GM12878 (cell line): ENCODE measurements around the gene PIAS1. TPM values are rescaled to one million over a fixed set of nuclear protein-coding genes. Genes with fewer than 3 reads are reported as not detected.

ENCODE experiments used
- ATAC-seq: fragments of 200-7000 bp; cut with Tn5 transposase; 3 replicates; pipeline ENCODE4 v1.9.1; 2020; ENCODE audit warnings: mild to moderate bottlenecking, moderate library complexity
- BruUV-seq: library from RNA; stranded (reverse); fragments of 400-500 nt; replicated peaks from 2 replicates; lab custom pipeline; 2021; lab: Mats Ljungman, UMichigan
- CTCF ChIA-PET: fragments of 300-600 bp; sonication (Branson Sonifier 250); formaldehyde crosslinking; extraction: SDS; loops from one replicate; lab custom pipeline; 2021; ENCODE audit warnings: inconsistent platforms; lab: Yijun Ruan, JAX
- POLR2A ChIA-PET: fragments of 350-600 bp; formaldehyde crosslinking; extraction: SDS; loops from one replicate; lab custom pipeline; 2021; ENCODE audit warnings: inconsistent platforms; lab: Charles Lee
- RAD21 ChIA-PET: fragments of 300-600 bp; sonication (Branson Sonifier 250); formaldehyde crosslinking; loops from one replicate; lab custom pipeline; 2023; ENCODE audit warnings: antibody characterized with exemption; ENCODE audit not compliant: unreplicated experiment; lab: Charles Lee
- SMC1A ChIA-PET: fragments of 300-600 bp; sonication (Branson Sonifier 250); formaldehyde crosslinking; loops from one replicate; lab custom pipeline; 2023; ENCODE audit not compliant: unreplicated experiment, uncharacterized antibody; lab: Charles Lee
- DNase-seq: peaks from one replicate; pipeline ENCODE4 v3.0.0-alpha.2; 2011; ENCODE audit warnings: low read depth, low spot score
- FAIRE-seq: peaks from 3 replicates; lab custom pipeline; 2011; peaks lifted over from hg19 to GRCh38; lab: Jason Lieb, UNC
- H2AFZ ChIP-seq: 2 replicates; pipeline ENCODE4 v1.6.0; 2011; ENCODE audit warnings: low read depth, low read length, control low read depth; ENCODE audit not compliant: control insufficient read depth
- H3K27ac ChIP-seq: 2 replicates; pipeline ENCODE4 v1.5.1; 2011; ENCODE audit warnings: control low read depth; ENCODE audit not compliant: control insufficient read depth, insufficient read depth
- H3K27me3 ChIP-seq, 2 experiments: replicated peaks in 1 of 2; 2 replicates each; pipeline versions ENCODE4 v1.6.0 to v1.6.1; 2011; ENCODE audit warnings: low read length in 1 of 2; ENCODE audit not compliant: control insufficient read depth in 2 of 2, insufficient read depth in 2 of 2
- H3K36me3 ChIP-seq, 2 experiments: 2 replicates each; pipeline ENCODE4 v1.5.1; 2011; ENCODE audit warnings: low read length in 1 of 2; ENCODE audit not compliant: control insufficient read depth in 2 of 2, insufficient read depth in 2 of 2
- H3K4me1 ChIP-seq: 2 replicates; pipeline ENCODE4 v1.6.1; 2011; ENCODE audit warnings: mild to moderate bottlenecking, low read length, moderate library complexity, mixed read lengths; ENCODE audit not compliant: control insufficient read depth, insufficient read depth
- H3K4me2 ChIP-seq: 2 replicates; pipeline ENCODE4 v1.6.0; 2011; ENCODE audit warnings: control low read depth; ENCODE audit not compliant: control insufficient read depth, insufficient read depth
- H3K4me3 ChIP-seq: fragments of 200-600 bp; sonication (generic); 2 replicates; pipeline ENCODE4 v1.5.1; 2016
- H3K79me2 ChIP-seq: 2 replicates; pipeline ENCODE4 v1.6.0; 2011; ENCODE audit warnings: low read length; ENCODE audit not compliant: control insufficient read depth, insufficient read depth
- H3K9ac ChIP-seq: 2 replicates; pipeline ENCODE4 v1.8.0; 2011; ENCODE audit warnings: low read length, control low read depth, mixed read lengths; ENCODE audit not compliant: control insufficient read depth, insufficient read depth
- H3K9me3 ChIP-seq: replicated peaks from 3 replicates; pipeline ENCODE4 v1.5.1; 2011; ENCODE audit warnings: mild to moderate bottlenecking, low read length; ENCODE audit not compliant: control insufficient read depth, insufficient read depth
- H4K20me1 ChIP-seq: 2 replicates; pipeline ENCODE4 v1.6.0; 2011; ENCODE audit not compliant: control insufficient read depth, insufficient read depth
- BCL11A ChIP-seq: IDR thresholded peaks from 2 replicates; pipeline ENCODE4 v1.6.1; 2011; ENCODE audit warnings: low read depth, low read length
- BMI1 ChIP-seq: fragments of 450-650 bp; IDR thresholded peaks from 2 replicates; pipeline ENCODE4 v1.6.1; 2016; ENCODE audit warnings: mild to moderate bottlenecking, moderate library complexity, borderline replicate concordance
- DPF2 ChIP-seq: fragments of 450-650 bp; IDR thresholded peaks from 2 replicates; pipeline ENCODE4 v1.6.1; 2017; ENCODE audit warnings: mild to moderate bottlenecking
- HDAC2 ChIP-seq: fragments of 200-600 bp; sonication (generic); IDR thresholded peaks from 2 replicates; pipeline ENCODE4 v1.6.1; 2017
- JUND ChIP-seq: IDR thresholded peaks from 2 replicates; pipeline ENCODE4 v1.6.1; 2012; ENCODE audit warnings: low read depth, mild to moderate bottlenecking, low read length, improper control_type of control experiment, moderate library complexity
- MYB ChIP-seq: fragments of 150-350 bp; IDR thresholded peaks from 2 replicates; pipeline ENCODE4 v1.6.1; 2014; ENCODE audit warnings: mild to moderate bottlenecking, low read depth, low read length, borderline replicate concordance
- NBN ChIP-seq: fragments of 450-650 bp; IDR thresholded peaks from 2 replicates; pipeline ENCODE4 v1.6.1; 2016
- NR2F1 ChIP-seq: fragments of 450-650 bp; conservative IDR thresholded peaks from 2 replicates; pipeline ENCODE4 v1.6.1; 2017; ENCODE audit warnings: mild to moderate bottlenecking
- RELB ChIP-seq: fragments of 450-650 bp; IDR thresholded peaks from 2 replicates; pipeline ENCODE4 v1.6.1; 2017; ENCODE audit warnings: low read depth, mild to moderate bottlenecking, moderate library complexity
- SIN3A ChIP-seq: IDR thresholded peaks from 2 replicates; pipeline ENCODE4 v1.6.1; 2012; ENCODE audit warnings: low read depth, low read length, improper control_type of control experiment
- SMAD5 ChIP-seq: IDR thresholded peaks from 2 replicates; pipeline ENCODE4 v1.6.1; 2016; ENCODE audit warnings: antibody characterized with exemption, low read depth
- TCF3 ChIP-seq: IDR thresholded peaks from 2 replicates; pipeline ENCODE4 v1.6.1; 2012; ENCODE audit warnings: low read depth, mild to moderate bottlenecking, low read length, borderline replicate concordance; ENCODE audit not compliant: insufficient read depth
- YBX1 ChIP-seq: fragments of 450-650 bp; IDR thresholded peaks from 2 replicates; pipeline ENCODE4 v1.6.1; 2016; ENCODE audit warnings: antibody characterized with exemption
- ZNF207 ChIP-seq: fragments of 450-650 bp; IDR thresholded peaks from 2 replicates; pipeline ENCODE4 v1.6.1; 2014; ENCODE audit warnings: antibody characterized with exemption, mild to moderate bottlenecking, borderline replicate concordance
- ZNF592 ChIP-seq: fragments of 450-650 bp; IDR thresholded peaks from 2 replicates; pipeline ENCODE4 v1.6.1; 2017; ENCODE audit warnings: mild to moderate bottlenecking, moderate library complexity
- ZZZ3 ChIP-seq: IDR thresholded peaks from 2 replicates; pipeline ENCODE4 v1.6.1; 2011; ENCODE audit warnings: low read depth; ENCODE audit not compliant: control insufficient read depth, insufficient read length
- WGBS: methylation state at CpG from one replicate; pipeline ENCODE4 v1.1.6; 2016; ENCODE audit warnings: low lambda C conversion rate; ENCODE audit not compliant: insufficient replicate concordance, insufficient coverage; ENCODE audit errors: missing lambda C conversion rate; 5-methylcytosine and 5-hydroxymethylcytosine counted together
- in situ Hi-C: fragments of 300-500 bp; cut with MboI; formaldehyde crosslinking; loops from 9 replicates; pipeline ENCODE4 v1.14.3; 2018; ENCODE audit warnings: mixed read lengths
- intact Hi-C: fragments of 100-400 bp; cut with micrococcal nuclease; formaldehyde crosslinking; loops from one replicate; pipeline ENCODE4 v1.14.2; 2022; ENCODE audit not compliant: unreplicated experiment
- polyA plus RNA-seq, 11 experiments: library from polyadenylated mRNA; depleted of rRNA in 4 of 11; unstranded in 6 of 11; stranded (reverse) in 5 of 11; fragments of >200 nt; fragmentation: Nextera tagmentation in 4 of 11; fragmentation: Illumina TruSeq in 1 of 11; extraction: Ambion mirVana in 4 of 11; extraction: Trizol in 1 of 11; gene quantifications; 1 replicate in 1 of 11; 2 replicates in 10 of 11; pipeline versions ENCODE4 v1.2.1 to v1.2.3, GENCODE V29; 2011 to 2016; ENCODE audit warnings: inconsistent platforms in 2 of 11, missing spikeins in 2 of 11, low read depth in 1 of 11
- total RNA-seq, 4 experiments: library from RNA; depleted of rRNA in 3 of 4; stranded (reverse); fragments of >200 nt in 3 of 4; fragmentation: Illumina TruSeq in 1 of 4; extraction: Trizol in 1 of 4; gene quantifications; 2 replicates each; pipeline versions ENCODE4 v1.2.1 to v1.2.3, GENCODE V29; 2013 to 2021

Gene PIAS1
- total and polyA plus RNA-seq, 10 of the 15 experiments (the other 5 are each of a cell fraction or from before 2014, with no cell fraction given), result 20.2 to 96.3 (median 37.0) TPM

- H3K4me1 ChIP-seq, result no peaks in the 10 kb centered on the region
- H3K36me3 ChIP-seq, result peaks cover 13% of the 10 kb centered on the region in 2 experiments
- ChIA-PET CTCF (no interaction called here), SMC1A (interaction anchor here (0.6 kb wide), 1 partner anchor 350 kb away, joined by 3 read pairs; no protein-coding TSS in a partner anchor), POLR2A (no interaction called here), RAD21 (no interaction called here)
- FAIRE-seq (no peak), DNase-seq (no peak), ATAC-seq (no peak)
- WGBS, result 88% methylated on average over 4 of the region's 4 CpGs
- TF ChIP-seq JUND, result no peak
- TF ChIP-seq YBX1, result no peak
- TF ChIP-seq ZNF592, result no peak
- no peak for TF ChIP-seq BCL11A
- no peak for TF ChIP-seq TCF3
- TF ChIP-seq NBN, result no peak
- TF ChIP-seq RELB, result no peak
- TF ChIP-seq MYB, result no peak
- TF ChIP-seq SIN3A, result no peak
- TF ChIP-seq DPF2, result no peak
- no peak for TF ChIP-seq ZZZ3
- no peak for TF ChIP-seq ZNF207
- no peak for TF ChIP-seq NR2F1
- no peak for TF ChIP-seq HDAC2
- no peak for TF ChIP-seq SMAD5
- no peak for TF ChIP-seq BMI1
- no TSS peak for BruUV-seq
- H3K27ac ChIP-seq, result no peak overlapping the region
- no peak overlapping the region for H3K4me3 ChIP-seq
- intact Hi-C loops (no loop called here), in situ Hi-C loops (no loop called here)
- no peaks in the 10 kb centered on the region for H3K9me3 ChIP-seq
- H3K4me2 ChIP-seq, result no peak overlapping the region
- no peaks in the 10 kb centered on the region for H3K27me3 ChIP-seq
- peaks cover 33% of the 10 kb centered on the region for H3K79me2 ChIP-seq
- no peaks in the 10 kb centered on the region; the same call in 1 of the 2 replicates for H4K20me1 ChIP-seq
- no peak overlapping the region for H3K9ac ChIP-seq
- H2AFZ ChIP-seq, result no peak overlapping the region
These were observed 163.2 kb downstream of the PIAS1 start for GRCh38 chr15:68217341-68217740.
